ENCODE results near the gene SURF6.
A peak's percentile ranks its signal among the peaks of the same experiment; 100 is the strongest.

Gene SURF6

GRCh38 chr9:133282464-133283238 is 53.3 kb downstream of the SURF6 start:
- DNase-seq, result peak; percentile 29

DNA sequence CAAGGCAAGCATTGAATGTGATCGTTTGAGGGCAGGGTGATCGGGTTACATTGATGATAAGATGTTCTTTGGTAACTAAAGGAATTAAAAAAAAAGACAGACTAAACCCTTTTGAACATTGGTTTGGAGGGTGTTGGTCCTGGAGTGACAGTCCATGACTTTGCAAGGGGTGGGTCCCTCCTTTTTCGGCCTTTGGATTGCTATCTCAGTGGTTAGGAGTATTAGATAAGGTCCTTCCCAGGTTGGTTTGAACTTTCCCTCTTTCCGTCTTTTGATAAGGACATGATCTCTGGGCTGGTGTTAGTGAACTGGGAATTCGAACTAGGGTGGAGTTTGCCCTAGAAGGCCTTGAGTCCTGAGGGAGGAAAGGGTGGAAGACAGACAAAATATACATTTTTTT is 55.6 kb downstream of the SURF6 start:
- no peak for DNase-seq
